ENCODE data around the gene SLC12A1.

The SLC12A1 gene

GRCh38 chr15:48205981-48206380 is at the start of gene SLC12A1:
TSS of gene SLC12A1 (plus strand) at chr15:48206302. CDS start at chr15:48207720, 1,418 bp downstream.
- no peak for DNase-seq (ENCODE audit: low spot score)

DNA sequence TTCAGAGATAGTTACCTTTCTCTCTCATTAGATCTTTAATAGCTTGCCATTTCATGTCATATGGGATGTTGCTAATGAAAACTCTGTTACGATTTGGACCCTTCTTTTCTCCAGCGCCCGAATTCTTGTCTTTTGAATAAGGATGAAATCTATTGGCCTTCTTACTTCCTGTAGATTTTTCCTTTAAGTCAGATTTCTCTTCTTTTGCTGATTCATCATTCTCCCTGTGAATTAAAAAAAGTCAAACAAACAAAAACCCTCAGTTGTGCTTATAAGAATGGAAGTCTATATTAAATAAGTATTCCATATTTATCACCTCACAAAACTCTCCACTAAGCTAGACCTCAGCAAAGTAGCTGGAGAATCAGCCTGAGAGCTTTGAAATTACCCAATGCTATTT is 37.5 kb upstream of the SLC12A1 start:
- DNase-seq (ENCODE audit: low spot score): no peak

- no peak for DNase-seq (ENCODE audit: low spot score)
These were observed 35.1 kb upstream of the SLC12A1 start for GRCh38 chr15:48170981-48171380.

DNA sequence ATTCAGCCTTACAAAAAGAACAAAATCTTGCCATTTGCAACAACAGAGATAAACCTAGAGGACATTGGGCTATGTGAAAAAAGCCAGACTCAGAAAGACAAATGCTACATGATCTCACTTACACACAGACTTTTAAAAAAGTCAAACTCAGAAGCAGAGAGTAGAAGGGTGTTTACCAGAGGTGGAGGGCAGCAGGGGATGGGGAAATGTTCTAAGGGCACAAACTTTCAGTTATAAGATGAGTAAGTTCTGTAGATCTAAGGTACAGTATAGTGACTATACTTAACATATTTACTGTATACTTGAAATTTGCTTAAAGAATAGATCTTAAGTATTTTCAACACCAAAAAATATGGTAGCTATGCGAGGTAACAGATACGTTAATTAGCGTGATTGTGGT is 31.0 kb upstream of the SLC12A1 start:
- no peak for DNase-seq (ENCODE audit: low spot score)

DNA sequence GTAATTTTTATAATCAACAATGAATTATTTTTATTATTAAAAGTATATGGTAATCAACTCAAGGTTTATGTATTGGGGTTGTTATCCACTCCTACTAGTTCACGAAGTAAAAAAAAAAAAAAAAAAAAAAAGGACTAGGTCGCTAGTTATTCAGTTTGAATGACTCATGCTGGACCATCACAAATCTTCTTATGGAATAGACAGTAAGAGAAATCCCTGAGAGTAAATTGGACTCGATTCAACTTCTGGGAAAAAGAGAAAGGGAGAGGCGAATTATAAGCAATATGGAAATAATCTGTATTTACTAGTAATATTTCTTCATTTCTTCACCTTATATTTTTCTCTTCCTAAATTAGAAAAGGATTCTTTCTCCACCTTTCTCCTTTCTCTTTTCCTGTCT is 30.0 kb upstream of the SLC12A1 start:
- DNase-seq (ENCODE audit: low spot score): no peak

- no peak for DNase-seq (ENCODE audit: low spot score)
These were observed 29.1 kb upstream of the SLC12A1 start for GRCh38 chr15:48176957-48177356.

DNA sequence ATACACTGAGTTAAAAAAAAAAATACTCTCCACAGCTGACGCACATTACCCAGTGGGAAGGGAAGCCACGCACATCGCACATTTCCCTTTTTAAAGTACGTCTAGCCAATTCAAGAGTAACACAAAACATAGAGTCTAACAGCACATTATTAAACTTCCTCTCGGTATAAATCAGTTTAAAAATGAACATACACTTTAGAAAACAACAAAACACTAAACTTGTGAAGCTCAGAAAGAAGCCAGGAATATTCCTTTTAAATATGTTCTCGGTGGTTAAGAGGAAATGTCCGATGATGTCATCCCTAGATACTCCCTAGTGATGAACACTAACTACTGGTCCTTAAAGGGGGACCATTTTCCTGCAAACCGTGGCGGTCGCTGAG is 28.7 kb upstream of the SLC12A1 start:
- peak; percentile 8 for DNase-seq (ENCODE audit: low spot score)

GRCh38 chr15:48177766-48178647 is 28.1 kb upstream of the SLC12A1 start, which contains the start of gene MYEF2:
TSS of gene MYEF2 (minus strand) at chr15:48178295. CDS start at chr15:48178237, 58 bp downstream.
- DNase-seq (ENCODE audit: low spot score): peak; percentile 56

DNA sequence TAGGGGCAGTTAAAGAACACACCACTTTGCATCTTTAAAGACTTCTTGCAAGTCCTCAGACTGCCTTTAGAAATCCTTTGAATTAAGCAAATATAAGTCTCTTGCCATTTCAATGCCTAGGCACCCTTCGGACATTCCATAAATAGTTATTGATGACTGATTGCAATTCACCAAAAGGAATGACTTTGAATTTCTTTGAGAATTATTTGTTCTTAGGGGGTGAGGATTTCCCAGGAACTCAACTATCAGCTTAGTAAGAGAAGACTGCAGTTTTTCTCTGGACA is 27.5 kb upstream of the SLC12A1 start:
- DNase-seq (ENCODE audit: low spot score): no peak

GRCh38 chr15:48182749-48183148 is 23.4 kb upstream of the SLC12A1 start:
- DNase-seq (ENCODE audit: low spot score): no peak

GRCh38 chr15:48185529-48185928 is 20.6 kb upstream of the SLC12A1 start:
- no peak for DNase-seq (ENCODE audit: low spot score)

DNA sequence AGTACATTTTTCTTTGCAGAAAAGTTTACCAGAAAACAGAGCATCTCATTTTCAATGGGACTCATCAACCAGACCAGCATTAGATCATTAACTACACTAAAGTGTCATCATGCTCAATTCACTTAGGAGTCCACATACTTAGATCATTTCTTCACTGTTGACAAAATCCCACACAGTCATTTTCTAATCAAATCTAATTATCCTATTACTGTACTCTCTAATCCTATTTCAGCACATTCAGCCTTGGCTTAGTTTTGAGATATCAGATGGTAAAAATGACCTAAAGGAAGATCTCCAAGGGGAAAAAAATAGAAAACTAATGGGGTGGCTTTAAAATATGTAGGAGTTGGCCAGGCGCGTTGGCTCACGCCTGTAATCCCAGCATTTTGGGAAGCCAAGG is 19.8 kb upstream of the SLC12A1 start:
- DNase-seq (ENCODE audit: low spot score): no peak

DNA sequence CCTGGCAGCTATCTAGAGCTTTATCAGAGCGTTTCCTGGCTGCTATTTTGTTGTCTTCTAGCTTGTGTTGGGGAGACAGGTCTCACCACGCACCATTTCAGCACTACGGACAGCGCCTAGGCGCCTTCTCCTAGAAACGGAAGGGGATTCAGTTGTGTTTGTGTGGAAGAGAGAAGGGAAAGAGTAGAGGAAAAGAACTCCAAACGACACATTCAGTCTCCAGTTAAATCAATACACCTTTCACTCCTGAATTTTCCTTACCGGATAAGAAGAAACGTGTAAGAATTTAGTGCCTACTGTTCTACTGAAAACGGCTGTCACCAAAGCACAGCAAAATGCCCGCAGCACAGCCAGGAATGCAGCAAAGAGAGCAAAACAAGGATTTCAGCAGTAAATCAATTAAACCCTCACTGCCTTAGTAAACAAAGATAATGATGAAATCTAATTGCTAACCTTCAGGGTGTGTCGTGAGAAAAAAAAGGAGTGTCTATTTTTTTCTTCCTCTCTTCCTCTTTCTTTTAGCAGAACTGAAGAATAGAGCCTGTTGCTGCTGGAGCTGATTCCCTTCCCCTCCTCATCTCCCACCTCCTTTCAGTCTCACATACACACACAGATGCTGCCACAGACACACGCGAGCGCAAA is 15.0 kb upstream of the SLC12A1 start:
- DNase-seq (ENCODE audit: low spot score): peak; percentile 34

DNA sequence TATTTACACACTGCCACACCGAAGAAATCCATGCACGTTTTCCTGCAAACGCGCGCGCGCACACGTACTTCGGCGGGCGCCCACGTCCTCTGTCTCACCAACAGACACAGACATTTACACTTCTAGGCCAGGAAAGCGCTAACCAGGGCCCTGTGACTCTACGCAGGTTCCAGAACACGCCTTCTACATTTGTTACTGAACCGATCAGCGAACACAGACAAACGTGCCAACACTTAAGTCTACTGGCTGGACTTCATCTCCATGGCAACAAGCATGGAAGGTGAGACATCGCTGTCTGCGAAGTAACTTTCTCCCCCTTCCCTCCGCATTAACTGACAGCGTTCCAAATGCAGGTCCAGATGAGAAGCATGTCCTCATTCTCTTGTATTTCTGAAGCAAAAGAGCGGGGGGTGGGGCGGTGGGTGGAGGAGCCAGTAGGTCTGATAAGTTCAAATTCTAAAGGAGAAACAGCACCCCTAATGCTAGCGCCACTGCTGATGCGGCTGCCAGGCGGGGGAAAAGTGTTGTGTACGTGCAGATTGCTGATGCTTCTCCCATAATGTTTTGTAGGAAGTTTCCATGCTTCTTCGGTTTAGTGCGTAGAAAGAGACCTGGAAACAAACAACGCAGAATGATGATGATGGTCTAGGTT is 14.4 kb upstream of the SLC12A1 start, which contains the start of gene CTXN2:
CTXN2 (plus strand) TSS at position 92 of the 652 bp plus-strand sequence. CDS start 9,636 bp downstream, outside the sequence.
- no peak for DNase-seq (ENCODE audit: low spot score)

- no peak for DNase-seq (ENCODE audit: low spot score)
These were observed 4.0 kb upstream of the SLC12A1 start for GRCh38 chr15:48202068-48202467.

DNA sequence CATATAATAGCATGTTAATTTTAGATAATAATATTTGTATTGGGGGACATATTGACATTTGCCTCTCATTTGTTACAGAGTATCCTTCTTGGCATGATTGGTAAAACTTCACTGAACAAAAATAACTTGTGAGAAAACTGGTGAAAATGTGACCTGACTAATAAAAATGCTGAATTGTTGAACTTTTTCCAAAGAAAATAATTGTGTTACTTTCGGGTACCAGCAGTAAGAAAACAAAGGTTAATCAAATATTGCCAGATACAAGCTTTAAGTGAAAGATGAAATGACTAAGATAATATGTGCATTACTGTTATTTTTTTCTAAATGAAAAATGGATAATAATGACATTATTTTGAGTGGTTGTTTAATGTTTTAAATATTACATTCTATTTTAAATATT is 15.2 kb downstream of the SLC12A1 start:
- no peak for DNase-seq (ENCODE audit: low spot score)

GRCh38 chr15:48221885-48222284 is 15.8 kb downstream of the SLC12A1 start:
- DNase-seq (ENCODE audit: low spot score): no peak

DNA sequence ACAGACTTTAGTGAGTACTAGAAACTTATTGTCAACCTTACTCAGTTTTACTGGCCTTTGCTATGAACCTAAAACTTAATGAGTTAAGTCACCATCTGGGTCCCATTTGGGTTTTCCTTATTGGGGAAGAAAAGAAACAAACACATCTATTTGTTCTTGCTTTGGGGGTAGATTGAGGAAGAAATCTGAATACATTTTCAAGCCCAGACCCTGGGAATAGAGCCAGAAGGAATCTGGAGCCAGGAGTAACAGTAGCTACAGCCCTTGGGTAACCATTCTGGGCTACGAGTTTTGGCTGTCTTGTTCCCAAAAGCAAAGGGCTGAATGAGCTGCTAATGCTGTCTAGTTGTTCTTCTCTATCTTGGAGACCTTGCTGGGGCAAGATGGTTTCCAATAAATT is 16.5 kb downstream of the SLC12A1 start:
- no peak for DNase-seq (ENCODE audit: low spot score)

DNA sequence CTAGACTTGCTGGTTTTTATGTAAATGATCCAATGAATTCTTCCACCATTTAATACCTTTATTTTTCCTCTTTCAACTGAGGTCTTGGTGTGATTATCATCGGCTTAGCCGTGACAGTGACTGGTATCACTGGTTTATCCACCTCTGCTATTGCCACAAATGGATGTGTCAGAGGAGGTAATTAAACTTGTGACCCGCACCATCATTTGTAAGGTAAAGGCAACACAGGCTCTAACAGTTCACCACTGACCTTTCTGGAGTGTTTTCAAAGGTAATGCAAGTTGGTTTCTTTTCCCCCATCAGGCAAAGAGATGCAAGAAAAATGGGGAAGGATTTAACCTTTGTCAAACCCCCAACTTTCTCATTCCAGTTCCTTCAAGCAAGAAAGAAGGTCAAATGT is 19.7 kb downstream of the SLC12A1 start:
- DNase-seq (ENCODE audit: low spot score): no peak

GRCh38 chr15:48230498-48230897 is 24.4 kb downstream of the SLC12A1 start:
- no peak for DNase-seq (ENCODE audit: low spot score)

GRCh38 chr15:48233246-48233645 is 27.1 kb downstream of the SLC12A1 start:
- no peak for DNase-seq (ENCODE audit: low spot score)

GRCh38 chr15:48239334-48239733 is 33.2 kb downstream of the SLC12A1 start:
- no peak for DNase-seq (ENCODE audit: low spot score)

DNA sequence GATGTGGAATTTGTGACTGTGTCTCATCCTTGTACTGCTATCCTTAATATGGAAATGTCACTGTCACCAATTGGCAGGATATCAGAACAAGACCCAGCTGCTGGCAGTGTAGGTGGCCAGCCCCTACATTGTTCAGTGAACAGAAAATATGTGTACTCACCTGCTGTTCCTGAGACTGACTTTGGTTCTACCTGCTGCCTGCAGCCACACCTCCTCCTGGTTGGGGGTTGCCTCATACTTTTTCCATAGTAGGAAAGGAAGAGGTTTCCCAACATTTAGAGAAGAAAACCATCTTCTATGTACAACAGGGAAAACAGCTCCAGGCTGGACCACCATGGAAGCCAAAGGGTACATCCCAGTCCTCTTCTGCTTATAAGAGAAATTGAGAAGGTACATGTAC is 35.9 kb downstream of the SLC12A1 start:
- no peak for DNase-seq (ENCODE audit: low spot score)

All from HuH-7 (cell line).